ENCODE measurements around the gene RCC2. TPM values are rescaled to one million over a fixed set of nuclear protein-coding genes. Genes with fewer than 3 reads are reported as not detected.
"Not testable (repeated sequence)": the region's sequence is repeated elsewhere in the genome, so short reads cannot be mapped to it uniquely, and the experiment has no call there.

RCC2 gene
- total RNA-seq, 4 donors from 2014 or later = 11.8 to 50.4 (median 25.7) TPM

DNA sequence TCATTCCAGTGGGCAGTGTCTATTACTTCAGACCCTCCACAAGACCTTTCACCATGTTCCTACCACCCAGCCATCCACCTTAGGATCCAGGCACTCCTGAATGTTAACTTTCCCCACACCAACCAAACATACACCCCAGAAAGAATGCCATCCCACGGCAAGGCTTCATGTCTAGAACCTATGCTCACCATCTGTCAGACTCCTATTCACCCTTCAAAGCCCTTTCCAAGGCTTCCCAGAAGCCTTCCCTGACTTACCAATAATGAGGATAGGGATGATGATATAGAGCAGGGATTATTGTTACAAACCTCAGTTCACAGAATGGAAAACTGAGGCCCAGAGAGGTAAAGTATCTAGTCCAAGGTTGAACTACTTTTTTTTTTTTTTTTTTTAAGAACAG is 19.3 kb upstream of the RCC2 start:
- Histone ChIP-seq H3K36me3 (no peaks in the 10 kb centered on the region), H3K4me1 (no peaks in the 10 kb centered on the region), H3K9me3 (no peaks in the 10 kb centered on the region), H3K27ac (no peak overlapping the region), H3K4me3 (no peak overlapping the region), H3K27me3 (no peaks in the 10 kb centered on the region)
- intact Hi-C loops (cut with DNase I; ENCODE audit: low total_unique reads) = no loop called here
- DNase-seq = no peak
- TF ChIP-seq, protein P1, sequence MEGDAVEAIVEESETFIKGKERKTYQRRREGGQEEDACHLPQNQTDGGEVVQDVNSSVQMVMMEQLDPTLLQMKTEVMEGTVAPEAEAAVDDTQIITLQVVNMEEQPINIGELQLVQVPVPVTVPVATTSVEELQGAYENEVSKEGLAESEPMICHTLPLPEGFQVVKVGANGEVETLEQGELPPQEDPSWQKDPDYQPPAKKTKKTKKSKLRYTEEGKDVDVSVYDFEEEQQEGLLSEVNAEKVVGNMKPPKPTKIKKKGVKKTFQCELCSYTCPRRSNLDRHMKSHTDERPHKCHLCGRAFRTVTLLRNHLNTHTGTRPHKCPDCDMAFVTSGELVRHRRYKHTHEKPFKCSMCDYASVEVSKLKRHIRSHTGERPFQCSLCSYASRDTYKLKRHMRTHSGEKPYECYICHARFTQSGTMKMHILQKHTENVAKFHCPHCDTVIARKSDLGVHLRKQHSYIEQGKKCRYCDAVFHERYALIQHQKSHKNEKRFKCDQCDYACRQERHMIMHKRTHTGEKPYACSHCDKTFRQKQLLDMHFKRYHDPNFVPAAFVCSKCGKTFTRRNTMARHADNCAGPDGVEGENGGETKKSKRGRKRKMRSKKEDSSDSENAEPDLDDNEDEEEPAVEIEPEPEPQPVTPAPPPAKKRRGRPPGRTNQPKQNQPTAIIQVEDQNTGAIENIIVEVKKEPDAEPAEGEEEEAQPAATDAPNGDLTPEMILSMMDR (IDR thresholded peaks at IDR 0.05) = no peak
- no peak for TF ChIP-seq POLR2A (IDR thresholded peaks at IDR 0.05)

DNA sequence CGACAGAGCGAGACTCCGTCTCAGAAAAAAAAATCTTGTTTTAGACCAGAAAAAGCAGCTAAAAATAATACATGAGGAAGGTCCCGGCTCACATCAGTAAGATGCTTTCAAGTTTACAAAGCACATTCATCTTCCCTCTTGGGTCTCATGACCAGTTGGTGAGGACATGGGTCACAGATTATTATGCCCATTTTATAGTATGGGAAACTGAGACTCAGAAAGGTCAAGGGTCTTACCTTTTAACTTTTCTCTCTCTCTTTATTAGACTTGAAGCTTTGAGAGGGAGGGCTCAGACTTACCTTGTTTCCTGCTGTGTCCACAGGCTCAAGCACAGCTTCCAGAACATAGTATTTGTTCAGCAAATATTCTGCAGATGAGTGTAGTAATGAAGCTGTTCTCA is 13.2 kb upstream of the RCC2 start:
- no peak for TF ChIP-seq POLR2A (IDR thresholded peaks at IDR 0.05)
- TF ChIP-seq, protein P1 (IDR thresholded peaks at IDR 0.05) = no peak
- no peaks in the 10 kb centered on the region for H3K4me1 ChIP-seq
- intact Hi-C loops (cut with DNase I; ENCODE audit: low total_unique reads) = no loop called here
- no peak overlapping the region for H3K27ac ChIP-seq
- no peaks in the 10 kb centered on the region for H3K27me3 ChIP-seq
- no peak overlapping the region for H3K4me3 ChIP-seq
- DNase-seq = no peak
- H3K9me3 ChIP-seq = no peaks in the 10 kb centered on the region
- H3K36me3 ChIP-seq = no peaks in the 10 kb centered on the region

DNA sequence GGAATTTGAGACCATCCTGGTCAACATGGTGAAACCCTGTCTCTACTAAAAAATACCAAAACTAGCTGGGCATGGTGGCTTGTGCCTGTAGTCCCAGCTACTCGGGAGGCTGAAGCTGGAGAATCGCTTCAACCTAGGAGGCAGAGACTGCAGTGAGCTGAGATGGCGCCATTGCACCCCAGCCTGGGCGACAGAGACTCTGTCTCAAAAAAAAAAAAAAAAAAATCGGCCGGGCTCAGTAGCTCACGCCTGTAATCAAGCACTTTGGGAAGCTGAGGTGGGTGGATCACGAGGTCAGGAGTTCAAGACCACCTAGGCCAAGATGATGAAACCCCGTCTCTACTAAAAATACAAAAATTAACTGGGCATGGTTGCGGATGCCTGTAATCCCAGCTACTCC is 12.7 kb upstream of the RCC2 start:
- H3K9me3 ChIP-seq; H3K4me1 ChIP-seq; intact Hi-C loops (cut with DNase I; ENCODE audit: low total_unique reads); H3K36me3 ChIP-seq; H3K27me3 ChIP-seq; H3K27ac ChIP-seq; H3K4me3 ChIP-seq; DNase-seq: not testable (repeated sequence)

DNA sequence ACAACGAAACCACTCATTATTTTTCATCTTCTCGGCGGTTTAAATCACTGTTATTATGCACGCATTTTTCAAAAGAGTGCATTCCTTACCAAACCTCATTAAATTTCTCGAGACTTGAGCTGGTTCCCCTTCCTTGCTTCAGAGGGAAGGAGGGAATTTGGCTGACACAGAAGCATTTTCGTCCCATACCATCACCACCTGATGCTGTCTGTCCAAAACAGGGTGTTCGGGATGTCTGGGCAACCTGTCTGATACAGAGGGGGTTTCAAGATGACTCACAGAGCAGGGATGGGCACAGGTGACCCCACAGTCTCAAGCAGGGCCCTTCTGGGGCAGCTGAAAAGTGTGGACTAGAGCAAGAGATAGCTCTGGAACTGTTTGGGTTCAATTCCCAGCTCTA is 12.3 kb upstream of the RCC2 start:
- no peak for DNase-seq
- Histone ChIP-seq H3K4me1 (no peaks in the 10 kb centered on the region), H3K4me3 (no peak overlapping the region), H3K36me3 (no peaks in the 10 kb centered on the region), H3K27me3 (no peaks in the 10 kb centered on the region), H3K27ac (no peak overlapping the region), H3K9me3 (no peaks in the 10 kb centered on the region)
- TF ChIP-seq POLR2A (IDR thresholded peaks at IDR 0.05) = no peak
- TF ChIP-seq, protein P1 (IDR thresholded peaks at IDR 0.05) = no peak
- intact Hi-C loops (cut with DNase I; ENCODE audit: low total_unique reads) = no loop called here

DNA sequence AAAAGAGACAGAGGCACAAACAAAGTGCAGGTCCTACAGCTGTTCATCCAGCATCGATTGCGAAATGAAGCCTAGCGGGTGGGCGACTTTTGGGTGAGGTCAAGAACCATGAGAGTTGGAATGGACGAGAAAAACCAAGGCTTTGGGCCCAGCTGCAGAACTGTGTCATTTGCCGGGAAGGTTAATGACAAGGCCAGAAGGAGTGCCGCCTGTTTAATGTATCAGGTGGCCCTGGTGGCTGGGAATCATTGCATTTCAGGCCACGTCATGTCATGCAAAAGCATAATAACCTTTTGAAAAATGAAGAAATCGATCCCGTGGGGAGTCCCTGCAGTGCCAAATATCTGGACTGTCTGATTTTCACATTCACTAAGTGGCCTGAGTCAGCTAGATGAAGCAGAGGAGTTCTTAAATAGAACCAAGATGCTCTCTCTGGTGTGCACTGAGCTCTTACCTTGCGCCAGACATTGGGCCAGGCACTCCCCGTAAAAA is 8.1 kb upstream of the RCC2 start:
- intact Hi-C loops (cut with DNase I; ENCODE audit: low total_unique reads) = no loop called here
- TF ChIP-seq POLR2A (IDR thresholded peaks at IDR 0.05) = no peak
- TF ChIP-seq, protein P1 (IDR thresholded peaks at IDR 0.05) = no peak
- Histone ChIP-seq H3K27ac (no peak overlapping the region), H3K36me3 (no peaks in the 10 kb centered on the region), H3K4me3 (no peak overlapping the region), H3K9me3 (no peaks in the 10 kb centered on the region), H3K4me1 (no peaks in the 10 kb centered on the region), H3K27me3 (no peaks in the 10 kb centered on the region)
- no peak for DNase-seq

DNA sequence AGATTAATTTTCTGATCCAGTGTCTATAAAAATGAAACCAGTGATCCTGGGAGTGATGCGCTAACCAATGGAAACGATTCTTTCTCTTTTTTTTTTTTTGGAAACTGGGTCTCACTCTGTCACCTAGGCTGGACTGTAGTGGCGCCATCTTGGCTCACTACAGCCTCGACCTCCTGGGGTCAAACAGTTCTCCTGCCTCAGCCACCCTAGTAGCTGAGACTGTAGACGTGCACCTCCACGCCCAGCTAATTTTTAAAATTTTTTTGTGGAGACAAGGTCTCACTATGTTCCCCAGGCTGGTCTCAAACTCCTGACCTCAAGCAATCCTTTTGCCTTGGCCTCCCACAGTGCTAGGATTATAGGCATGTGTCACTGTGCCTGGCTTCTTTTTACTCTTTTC is 3.4 kb upstream of the RCC2 start:
- Histone ChIP-seq H3K27me3 (no peaks in the 10 kb centered on the region), H3K9me3 (no peaks in the 10 kb centered on the region), H3K4me1 (no peaks in the 10 kb centered on the region), H3K36me3 (no peaks in the 10 kb centered on the region), H3K4me3 (no peak overlapping the region), H3K27ac (no peak overlapping the region)
- TF ChIP-seq, protein P1 (IDR thresholded peaks at IDR 0.05) = no peak
- TF ChIP-seq POLR2A (IDR thresholded peaks at IDR 0.05) = no peak
- DNase-seq = no peak
- intact Hi-C loops (cut with DNase I; ENCODE audit: low total_unique reads) = no loop called here

Measured in uterus (tissue), 4 donors.